ENCODE results near the gene TMEM203.

- TF ChIP-seq CTCF (IDR thresholded peaks at IDR 0.05) (no peak), POLR2A (IDR thresholded peaks at IDR 0.05) (no peak)
These were observed 7.2 kb downstream of the TMEM203 start for GRCh38 chr9:137198051-137198901.
